Renal cortex interstitium (tissue), 11 donors: ENCODE data around the gene GNAZ. TPM values are rescaled to one million over a fixed set of nuclear protein-coding genes. Genes with fewer than 3 reads are reported as not detected.
"Not testable (repeated sequence)": the region's sequence is repeated elsewhere in the genome, so short reads cannot be mapped to it uniquely, and the experiment has no call there.

Experiments used
- DNase-seq, 11 donors: peaks; one replicate each; pipeline ENCODE4 v3.0.0-alpha.2; 2013; ENCODE audit warnings: low read depth in 9 of 11, low spot score in 4 of 11; ENCODE audit errors: extremely low read depth in 1 of 11
- polyA plus RNA-seq, 3 donors: library from polyadenylated mRNA; unstranded; fragments of 120-200 nt; gene quantifications; one replicate each; pipeline ENCODE4 v1.2.1, GENCODE V29; 2013; ENCODE audit not compliant: insufficient read length in 3 of 3

GNAZ gene
- polyA plus RNA-seq, 3 donors: 4.6 to 6.8 (median 6.7) TPM

DNA sequence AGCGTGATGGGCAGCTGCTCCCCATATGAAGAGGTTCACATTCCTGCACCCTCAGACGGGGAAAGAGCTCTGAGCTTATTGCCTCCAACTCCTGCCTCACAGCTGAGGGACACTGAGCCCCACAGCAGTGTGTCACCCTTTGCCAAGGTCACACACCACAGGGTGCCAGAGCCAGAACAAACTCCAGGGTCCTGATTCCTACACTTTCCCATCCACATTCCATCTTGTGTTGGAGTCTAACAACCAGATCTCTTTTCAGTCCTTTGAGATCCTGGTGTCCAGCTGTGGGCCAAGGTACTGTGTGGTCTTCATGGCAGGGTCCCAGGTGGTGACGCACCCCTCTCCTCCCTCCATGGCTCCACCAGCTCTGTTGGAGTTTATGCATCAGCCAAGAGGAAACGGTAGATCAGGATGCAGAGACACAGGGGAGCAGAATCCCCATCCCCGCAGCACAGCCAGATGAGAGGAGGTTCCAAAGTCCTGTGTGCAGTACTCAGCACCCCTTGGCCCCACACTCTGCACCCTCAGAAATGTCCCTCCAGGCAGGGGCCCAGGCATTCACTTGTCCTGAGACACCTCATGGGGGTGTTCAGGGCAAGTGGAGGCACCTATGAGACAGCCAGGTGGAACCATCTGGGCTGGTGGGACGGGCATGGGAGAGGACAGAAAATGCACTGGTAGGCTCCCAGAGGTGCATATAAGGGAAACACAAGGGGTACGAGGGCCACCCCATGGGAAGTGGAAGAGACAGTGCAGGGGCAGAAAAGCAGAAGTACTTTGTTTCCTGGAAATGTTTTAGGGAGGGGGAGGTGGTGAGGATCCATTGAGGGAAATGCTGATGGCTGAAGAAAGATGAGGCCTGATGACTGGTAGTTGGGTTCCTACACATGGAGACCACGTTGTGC is 32.6 kb upstream of the GNAZ start:
- DNase-seq: no peak

GRCh38 chr22:23038334-23038642 is 32.0 kb upstream of the GNAZ start:
- DNase-seq: no peak

- no peak for DNase-seq
Measured at GRCh38 chr22:23038902-23039301, 31.4 kb upstream of the GNAZ start.

- DNase-seq: no peak
Measured at GRCh38 chr22:23042179-23042578, 28.1 kb upstream of the GNAZ start.

DNA sequence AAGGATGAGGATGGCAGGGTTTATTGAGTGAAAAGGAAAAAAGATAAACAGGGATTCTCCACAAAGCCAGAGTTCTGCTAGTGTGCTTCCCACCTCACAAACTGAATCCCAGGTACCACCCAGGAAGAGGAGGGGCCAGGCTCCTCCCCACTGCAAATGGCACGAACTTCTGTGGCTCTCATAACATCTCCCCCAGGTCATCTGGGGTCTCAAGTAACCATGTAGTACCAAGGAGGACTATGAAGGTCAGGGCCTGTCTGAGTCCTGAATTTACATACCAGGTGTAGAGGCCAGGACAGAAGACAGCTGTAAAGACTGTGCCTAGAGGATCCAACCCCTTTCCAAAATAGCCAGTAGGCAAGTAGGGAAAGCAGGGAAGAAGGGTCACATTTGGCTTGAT is 25.7 kb upstream of the GNAZ start:
- DNase-seq: no peak

GRCh38 chr22:23045461-23045860 is 24.9 kb upstream of the GNAZ start:
- DNase-seq: no peak

GRCh38 chr22:23047265-23047664 is 23.1 kb upstream of the GNAZ start:
- no peak for DNase-seq

DNA sequence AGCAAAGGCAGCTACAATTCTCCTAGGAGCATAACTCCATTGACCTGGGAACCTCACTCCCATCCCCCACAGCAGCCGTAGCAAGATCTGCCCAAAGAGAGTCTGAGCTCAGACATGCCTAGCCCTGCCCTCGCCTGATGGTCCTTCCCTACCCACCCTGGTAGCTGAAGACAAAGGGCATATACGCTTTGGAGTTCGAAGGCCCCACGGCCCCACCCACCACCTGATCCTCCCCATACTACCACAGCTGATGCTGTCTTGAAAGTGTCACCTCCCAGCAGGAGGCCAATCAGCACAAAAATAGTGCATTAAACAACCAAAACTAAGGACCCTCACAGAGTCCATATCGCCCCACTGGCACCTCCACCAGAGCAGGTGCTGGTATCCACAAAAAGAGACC is 22.6 kb upstream of the GNAZ start:
- no peak for DNase-seq

- not testable (repeated sequence) for DNase-seq
Measured at GRCh38 chr22:23050546-23050945, 19.8 kb upstream of the GNAZ start.

- no peak for DNase-seq
Measured at GRCh38 chr22:23053051-23053707, 17.1 kb upstream of the GNAZ start.

DNA sequence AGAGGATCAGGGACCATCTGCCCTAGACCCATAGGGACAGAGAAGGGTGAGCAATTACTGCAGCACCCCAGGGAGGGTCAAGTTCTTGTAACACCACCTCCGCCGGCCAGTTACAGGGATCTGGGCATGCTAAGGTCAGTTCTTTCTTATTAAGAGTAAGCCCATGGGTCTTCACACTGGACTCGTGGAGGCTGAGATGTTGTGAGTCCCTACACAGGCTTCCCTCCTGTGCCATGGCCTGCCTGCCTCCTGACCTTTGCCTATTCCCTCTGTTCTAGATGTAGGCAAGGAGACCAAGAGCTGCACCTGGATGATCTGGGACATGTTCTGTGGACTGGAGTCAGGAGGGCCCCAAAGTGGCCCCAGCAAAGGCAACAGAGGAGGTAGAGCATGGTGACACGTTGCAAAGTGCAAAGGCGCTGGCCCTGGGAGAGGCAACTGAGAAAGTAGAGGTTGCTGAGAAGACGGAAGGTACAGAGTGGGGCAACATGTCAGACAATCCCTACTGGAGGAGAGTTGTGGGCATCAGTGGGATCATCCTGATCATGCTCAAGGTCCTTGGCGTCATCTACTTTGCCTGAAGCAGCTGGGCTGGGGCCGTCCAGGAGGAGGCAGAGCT is 16.3 kb upstream of the GNAZ start:
- no peak for DNase-seq

DNA sequence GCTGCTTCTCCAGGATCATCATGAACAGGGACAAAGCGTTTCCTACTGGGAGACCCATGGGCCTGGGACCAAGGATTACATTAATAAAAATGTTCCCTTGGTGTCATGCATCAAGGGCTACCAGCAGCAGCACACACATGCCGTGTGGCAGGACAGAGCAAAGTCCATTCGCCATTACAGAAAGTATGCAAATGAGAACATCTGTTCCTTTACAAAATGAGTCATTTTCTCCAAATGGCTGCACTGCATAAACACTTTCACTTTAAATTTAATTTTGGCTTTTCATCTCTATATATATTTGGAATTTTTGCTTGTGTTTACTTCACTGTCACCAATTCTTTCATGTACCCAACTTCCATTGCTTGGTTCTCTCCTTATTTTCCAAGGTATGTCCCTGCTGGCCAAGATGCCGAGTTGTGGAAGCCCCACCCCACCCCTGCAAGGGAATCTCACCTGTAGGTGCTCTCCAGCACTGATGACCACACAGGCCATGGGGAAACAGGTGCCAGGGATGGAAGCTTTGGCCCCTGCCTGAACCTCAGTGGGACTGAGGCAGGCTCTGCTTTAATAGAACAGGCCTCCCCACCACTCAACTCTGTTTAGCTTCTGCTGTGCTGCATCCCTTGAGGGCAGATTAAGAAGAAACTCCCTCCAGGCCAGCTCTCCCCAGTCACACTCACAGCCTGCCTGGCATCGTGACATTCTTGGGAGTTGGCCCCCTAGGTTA is 15.6 kb upstream of the GNAZ start:
- no peak for DNase-seq

- no peak for DNase-seq
Measured at GRCh38 chr22:23055449-23056179, 14.7 kb upstream of the GNAZ start.

DNA sequence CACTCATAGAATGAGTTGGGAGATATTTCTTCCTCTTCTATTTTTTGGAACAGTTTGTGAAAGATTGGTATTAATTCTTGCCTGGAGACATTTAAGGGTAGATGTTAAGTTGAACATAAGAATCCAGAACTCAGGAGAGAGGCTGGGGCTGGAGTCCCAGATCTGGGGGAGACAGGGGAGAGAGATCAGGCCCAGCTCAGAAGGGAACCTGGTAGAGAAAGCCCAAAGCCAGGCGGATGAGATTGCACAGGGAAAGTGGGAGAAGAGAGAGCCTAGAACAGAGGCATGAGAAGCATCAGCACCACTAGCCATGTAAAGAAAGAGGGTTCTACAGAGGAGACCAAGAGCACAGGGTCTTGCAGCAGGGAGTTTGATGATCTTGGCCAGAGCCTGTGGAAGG is 13.0 kb upstream of the GNAZ start:
- DNase-seq: no peak

- no peak for DNase-seq
Measured at GRCh38 chr22:23058063-23058462, 12.3 kb upstream of the GNAZ start.

DNA sequence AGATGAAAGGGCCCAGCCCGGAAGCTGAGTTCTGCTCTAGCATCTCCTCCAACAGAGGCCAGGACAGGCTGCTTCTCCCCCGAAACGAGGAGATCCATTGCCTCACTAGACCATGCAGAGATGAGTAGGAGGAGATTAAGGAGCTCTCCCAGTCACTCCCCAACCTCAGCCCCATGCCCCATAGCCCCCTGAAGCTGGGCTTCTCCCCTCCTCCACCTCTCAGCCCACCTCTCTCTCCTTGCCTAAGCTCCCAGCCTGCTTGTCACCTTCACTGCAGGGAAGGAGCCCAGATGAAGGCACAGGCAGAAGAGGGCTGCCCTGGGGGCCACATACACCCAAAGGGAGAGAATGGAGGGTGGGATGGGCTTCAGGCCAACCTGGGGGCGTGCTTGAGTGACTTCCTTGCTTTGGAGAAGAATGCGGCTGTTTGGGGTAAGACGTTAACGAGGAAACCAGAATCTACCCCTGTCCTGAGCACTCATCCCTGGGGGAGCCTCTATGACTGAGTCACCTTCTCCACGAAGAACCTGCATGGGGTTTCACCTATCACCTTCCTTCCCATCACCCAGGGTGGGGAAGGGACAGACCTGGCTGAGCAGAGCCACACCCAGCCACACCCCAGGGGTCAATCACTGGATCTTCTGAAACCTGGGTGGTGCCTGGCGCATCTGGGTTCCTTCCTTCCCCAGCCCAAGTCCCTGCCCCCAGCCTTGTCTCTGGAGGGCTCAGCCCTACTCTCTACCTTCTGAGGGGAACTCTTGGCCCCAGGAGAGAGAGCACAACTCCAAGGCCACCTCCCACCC is 11.6 kb upstream of the GNAZ start:
- DNase-seq: no peak

GRCh38 chr22:23059284-23059948 is 10.9 kb upstream of the GNAZ start:
- DNase-seq: no peak
